Neural crest cell (in vitro differentiated cells): Measurements from ENCODE around the gene HKDC1. TPM values are rescaled to one million over a fixed set of nuclear protein-coding genes. Genes with fewer than 3 reads are reported as not detected.

Experiments
- DNase-seq: peaks from one replicate; pipeline ENCODE4 v3.0.0; 2021; ENCODE audit warnings: low read depth, mixed read lengths, low spot score
- H3K27ac Mint-ChIP-seq: one replicate; pipeline ENCODE4 v1.8.0; 2021; ENCODE audit warnings: mild to moderate bottlenecking, mixed read lengths; ENCODE audit not compliant: unreplicated experiment
- H3K27me3 Mint-ChIP-seq: 2 replicates; pipeline ENCODE4 v1.8.0; 2021; ENCODE audit warnings: low read depth, mild to moderate bottlenecking, mixed read lengths
- H3K36me3 Mint-ChIP-seq: 2 replicates; pipeline ENCODE4 v1.8.0; 2021; ENCODE audit warnings: low read depth, mild to moderate bottlenecking, mixed read lengths
- H3K4me1 Mint-ChIP-seq: 2 replicates; pipeline ENCODE4 v1.8.0; 2021; ENCODE audit warnings: mixed read lengths
- H3K4me3 Mint-ChIP-seq: one replicate; pipeline ENCODE4 v1.8.0; 2021; ENCODE audit warnings: mild to moderate bottlenecking, mixed read lengths
- H3K9me3 Mint-ChIP-seq: 2 replicates; pipeline ENCODE4 v1.8.0; 2021; ENCODE audit warnings: mixed read lengths
- CTCF ChIP-seq: fragments of 200-600 bp; sonication (generic); conservative IDR thresholded peaks from 2 replicates; pipeline ENCODE4 v1.5.0; 2021; ENCODE audit warnings: antibody characterized with exemption, mild to moderate bottlenecking
- total RNA-seq: library from RNA; stranded (reverse); gene quantifications from 2 replicates; pipeline ENCODE4 v1.2.1, GENCODE V29; 2021

HKDC1 gene
- total RNA-seq, 1 donor from 2014 or later: not detected

DNA sequence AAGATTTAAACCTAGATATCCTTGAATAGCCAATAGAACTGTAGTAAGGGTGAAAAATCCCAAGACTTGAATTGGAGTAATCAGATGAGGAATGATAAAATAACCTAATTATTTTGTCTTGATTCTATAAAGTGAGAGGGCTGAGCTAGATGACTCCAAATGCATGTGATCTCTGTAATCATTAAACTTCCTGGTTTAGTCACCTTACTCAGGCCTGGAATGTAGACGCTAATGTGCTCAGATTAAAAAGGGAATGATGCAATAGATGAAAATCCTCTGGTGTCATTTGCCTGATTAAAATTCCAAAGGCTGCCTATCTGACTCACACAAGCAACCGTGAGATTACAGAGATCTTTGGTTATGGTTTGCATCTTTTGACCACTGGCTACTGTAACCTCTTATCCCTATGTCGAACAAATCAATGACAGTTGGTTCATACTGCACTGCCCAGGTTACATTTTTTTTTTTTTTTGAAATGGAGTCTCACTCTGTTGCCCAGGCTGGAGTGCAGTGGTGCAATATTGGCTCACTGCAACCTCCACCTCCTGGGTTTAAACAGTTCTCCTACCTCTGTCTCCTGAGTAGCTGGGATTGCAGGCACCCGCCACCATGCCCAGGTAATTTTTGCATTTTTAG, 2.9 kb upstream of the HKDC1 start:
- Mint-ChIP-seq H3K36me3 (no peaks in the 10 kb centered on the region), H3K27me3 (peaks cover 3% of the 10 kb centered on the region), H3K27ac (no peak overlapping the region), H3K4me3 (no peak overlapping the region), H3K4me1 (peaks cover 3% of the 10 kb centered on the region), H3K9me3 (peaks cover 4% of the 10 kb centered on the region)
- DNase-seq: no peak
- no peak for TF ChIP-seq CTCF

- no peaks in the 10 kb centered on the region for H3K36me3 Mint-ChIP-seq
- TF ChIP-seq CTCF: no peak
- H3K4me1 Mint-ChIP-seq: peaks cover 6% of the 10 kb centered on the region
- no peak overlapping the region for H3K27ac Mint-ChIP-seq
- H3K4me3 Mint-ChIP-seq: no peak overlapping the region
- no peaks in the 10 kb centered on the region for H3K9me3 Mint-ChIP-seq
- H3K27me3 Mint-ChIP-seq: peaks cover 3% of the 10 kb centered on the region
- no peak for DNase-seq
Measured at GRCh38 chr10:69218831-69219230, 1.3 kb upstream of the HKDC1 start.

DNA sequence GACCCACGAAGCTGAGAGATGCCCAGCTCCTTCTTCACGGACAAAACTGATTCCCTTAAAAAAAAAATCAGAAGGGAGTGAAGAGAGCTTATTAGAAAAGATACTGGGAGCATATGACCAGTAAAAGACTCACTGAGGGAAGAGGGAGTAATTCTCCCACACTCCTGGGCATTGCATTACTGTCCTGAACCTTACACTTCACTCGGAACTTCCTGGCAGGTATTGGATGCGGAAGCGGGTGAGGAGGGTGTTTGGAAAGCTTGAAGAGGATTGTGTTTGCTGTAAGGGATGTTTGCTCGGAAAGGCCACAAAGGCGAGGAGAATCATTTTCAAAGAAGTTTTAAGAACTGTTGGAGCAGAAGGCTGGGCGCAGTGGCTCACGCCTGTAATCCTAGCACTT, 375 bp downstream of the HKDC1 start:
- H3K36me3 Mint-ChIP-seq: no peaks in the 10 kb centered on the region
- DNase-seq: no peak
- no peak overlapping the region for H3K27ac Mint-ChIP-seq
- TF ChIP-seq CTCF: no peak
- no peaks in the 10 kb centered on the region for H3K9me3 Mint-ChIP-seq
- peaks cover 3% of the 10 kb centered on the region for H3K27me3 Mint-ChIP-seq
- no peak overlapping the region for H3K4me3 Mint-ChIP-seq
- H3K4me1 Mint-ChIP-seq: peaks cover 15% of the 10 kb centered on the region

- no peaks in the 10 kb centered on the region for H3K9me3 Mint-ChIP-seq
- H3K27me3 Mint-ChIP-seq: no peaks in the 10 kb centered on the region
- peak overlapping the region; percentile 21 for H3K27ac Mint-ChIP-seq
- no peak overlapping the region for H3K4me3 Mint-ChIP-seq
- H3K4me1 Mint-ChIP-seq: peaks cover 21% of the 10 kb centered on the region
- peak; percentile 48 for DNase-seq
- TF ChIP-seq CTCF: peak; percentile 81
- no peaks in the 10 kb centered on the region for H3K36me3 Mint-ChIP-seq
Measured at GRCh38 chr10:69222157-69223027, 2.3 kb downstream of the HKDC1 start.

DNA sequence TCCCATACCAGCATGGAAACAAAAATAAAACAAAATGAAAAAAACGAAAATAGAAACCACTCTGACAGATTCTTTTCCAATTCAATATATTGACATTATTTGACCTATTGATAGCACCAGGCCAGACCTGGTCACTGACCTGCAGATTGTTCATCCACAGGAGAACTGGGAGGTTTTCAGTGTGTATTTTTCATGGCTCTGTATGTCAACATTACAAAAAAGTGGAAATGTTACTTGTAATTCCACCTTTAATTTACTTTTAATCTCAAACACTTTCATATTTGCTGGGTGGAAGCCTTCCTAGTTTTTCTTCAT, 2.9 kb downstream of the HKDC1 start:
- no peaks in the 10 kb centered on the region for H3K9me3 Mint-ChIP-seq

More for the DNA sequence above, 2.9 kb downstream of the HKDC1 start:
- Mint-ChIP-seq H3K36me3 (no peaks in the 10 kb centered on the region), H3K4me1 (peaks cover 21% of the 10 kb centered on the region), H3K27me3 (no peaks in the 10 kb centered on the region), H3K27ac (no peak overlapping the region), H3K4me3 (no peak overlapping the region)
- no peak for TF ChIP-seq CTCF
- DNase-seq: no peak
